Fibroblast of skin of left biceps (primary cell): ENCODE results near the gene FGD4.

Source experiments
- DNase-seq, 2 experiments: peaks; one replicate each; pipeline ENCODE4 v3.0.0-alpha.2; 2013; ENCODE audit warnings: low read depth in 2 of 2

FGD4 gene

DNA sequence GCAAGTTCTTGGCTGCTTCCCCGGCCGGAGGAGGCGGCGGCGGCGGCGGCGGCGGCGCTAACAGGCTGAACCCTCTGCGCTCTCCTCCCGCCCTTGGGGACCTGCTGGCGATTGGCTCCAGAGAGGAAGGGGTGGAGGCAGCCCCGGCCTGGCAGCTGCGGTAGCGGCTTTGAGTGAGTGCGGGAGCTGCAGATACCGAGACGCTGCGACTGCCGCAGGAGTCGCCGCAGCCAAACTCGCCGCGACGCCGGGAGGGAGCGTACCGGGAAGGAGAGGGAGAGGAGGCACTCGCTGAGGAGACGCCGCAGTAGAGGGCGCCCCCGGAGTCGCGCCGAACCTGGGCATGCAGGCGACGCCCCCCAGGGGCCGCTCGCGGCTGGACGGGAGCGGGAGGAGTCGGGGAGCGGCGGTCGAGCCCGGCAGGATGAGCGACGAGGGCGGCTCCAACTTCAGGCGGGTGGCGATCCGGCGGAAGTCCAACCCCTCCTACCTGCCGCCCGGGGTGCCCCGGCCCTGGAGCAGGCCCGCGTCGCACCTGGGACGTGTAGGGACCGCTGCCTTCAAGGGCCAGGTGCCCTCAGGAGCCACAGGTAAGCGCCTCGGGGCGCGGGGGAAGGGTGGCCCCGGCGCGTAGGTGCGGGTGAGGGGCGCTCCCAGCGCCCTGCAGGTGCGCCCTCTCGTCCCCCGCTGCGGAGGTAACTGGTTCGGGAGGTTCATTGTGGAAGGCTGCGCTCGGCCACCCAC is at the start of gene FGD4:
Gene FGD4 (plus strand): TSS at position 189 of the 744 bp plus-strand sequence.
- DNase-seq = no peak

DNA sequence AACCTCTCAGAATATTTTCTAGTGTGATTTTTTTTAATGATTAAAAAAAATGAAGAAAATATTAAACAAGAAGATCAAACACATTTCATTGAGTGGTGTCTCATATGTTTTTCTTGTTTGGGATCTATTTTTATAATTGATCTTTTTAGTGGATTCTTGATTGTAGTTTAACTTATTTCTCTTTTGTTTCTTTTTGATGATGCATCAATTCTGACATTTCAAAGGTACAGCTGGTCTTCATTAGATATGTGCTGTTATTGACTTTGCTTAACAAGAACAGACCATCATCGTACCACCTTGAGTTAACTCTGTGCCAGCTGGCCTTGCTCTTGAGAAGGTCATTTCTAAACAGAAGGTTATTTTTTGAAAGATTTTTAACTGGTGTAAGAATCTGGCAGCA is 45.8 kb upstream of the FGD4 start:
- no peak for DNase-seq

DNA sequence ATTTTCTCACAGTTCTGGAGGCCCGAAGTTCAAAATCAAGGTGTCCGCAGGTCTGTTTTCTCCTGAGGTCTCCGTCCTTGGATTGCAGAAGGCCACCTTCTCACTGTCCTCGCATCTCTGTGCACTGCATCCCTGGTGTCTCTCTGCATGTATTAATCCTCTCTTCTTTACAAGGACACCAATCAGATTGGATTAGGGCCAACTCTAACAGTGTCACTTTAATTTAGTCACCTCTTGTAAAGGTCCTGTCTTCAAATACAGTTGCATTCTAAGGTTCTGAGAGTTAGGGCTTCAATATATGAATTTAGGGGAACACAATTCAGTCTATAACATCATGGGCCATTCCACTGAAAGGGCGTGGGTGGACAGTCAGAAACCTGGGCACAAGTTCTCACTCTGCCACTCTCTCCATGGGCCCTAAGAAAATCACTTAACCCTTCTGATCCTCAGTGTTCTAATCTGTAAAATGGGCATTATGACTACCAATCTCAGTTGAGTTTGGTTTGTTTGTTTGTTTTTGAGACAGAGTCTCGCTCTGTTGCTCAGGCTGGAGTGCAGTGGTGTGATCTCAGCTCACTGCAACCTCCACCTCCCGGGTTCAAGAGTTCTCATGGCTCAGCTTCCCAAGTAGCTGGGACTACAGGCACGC is 41.6 kb upstream of the FGD4 start:
- no peak for DNase-seq

DNA sequence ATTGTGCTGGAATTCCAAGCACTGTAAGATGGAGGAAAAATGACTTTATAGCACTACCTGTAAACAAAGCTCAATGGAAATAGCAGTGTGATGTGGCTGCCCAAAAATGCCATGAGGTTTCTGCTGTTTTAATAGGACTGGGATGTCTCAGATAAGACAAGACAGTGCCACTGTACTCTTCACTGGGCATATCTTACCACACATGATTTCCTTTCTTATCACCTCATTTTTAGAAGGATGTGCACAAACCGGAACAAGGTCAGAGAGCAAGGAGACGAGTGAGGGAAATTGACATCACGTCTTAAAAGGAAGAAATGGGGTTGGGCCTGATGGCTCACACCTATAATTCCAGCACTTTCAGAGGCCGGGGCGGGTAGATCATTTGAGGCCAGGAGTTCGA is 38.4 kb upstream of the FGD4 start:
- no peak for DNase-seq

DNA sequence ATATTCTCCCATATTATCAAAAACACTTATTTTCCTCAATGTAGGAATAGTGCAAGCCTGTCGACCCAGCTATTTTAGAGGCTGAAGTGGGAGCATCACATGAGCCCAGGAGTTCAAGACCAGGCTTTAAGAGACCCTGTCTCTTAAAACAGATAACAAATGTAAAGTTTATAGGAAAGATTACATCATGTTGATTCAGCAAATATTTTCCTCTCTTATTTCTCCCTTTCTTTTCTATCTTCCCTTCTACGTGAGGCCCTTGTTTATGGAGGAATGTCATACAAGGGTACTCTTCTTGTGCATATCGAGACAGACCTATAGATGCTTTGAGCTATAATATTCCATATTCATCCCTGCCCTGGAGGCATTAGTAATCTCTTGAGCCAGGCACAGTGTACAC is 36.5 kb upstream of the FGD4 start:
- DNase-seq = no peak

DNA sequence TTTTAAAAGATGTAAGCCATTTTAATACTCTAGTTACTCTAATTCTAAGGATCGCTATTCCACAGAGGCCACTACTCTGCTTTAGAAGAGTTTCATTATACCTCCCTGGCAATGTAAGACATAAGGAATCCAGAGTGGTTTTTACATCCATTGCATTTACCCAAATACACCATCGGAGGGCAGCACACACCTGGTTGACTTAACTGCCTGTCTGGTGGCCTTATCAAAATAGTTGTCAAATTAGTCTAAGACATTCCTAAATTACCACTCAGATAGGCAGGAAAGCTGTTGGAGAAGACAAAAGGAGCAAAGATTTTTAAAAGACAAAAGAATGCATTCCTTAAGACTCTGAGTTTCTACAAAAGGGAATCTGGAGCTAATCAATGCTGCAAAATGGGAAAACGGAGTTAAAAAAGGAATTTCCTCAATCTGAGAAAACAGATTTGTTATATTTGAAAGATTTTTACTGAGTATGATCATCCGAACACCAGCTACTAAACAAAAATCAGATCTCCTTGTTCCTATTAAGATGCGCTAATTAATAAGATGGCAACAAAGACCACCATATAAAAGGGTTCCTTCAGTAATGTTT is 33.8 kb upstream of the FGD4 start:
- peak; percentile 37 to 54 for DNase-seq

DNA sequence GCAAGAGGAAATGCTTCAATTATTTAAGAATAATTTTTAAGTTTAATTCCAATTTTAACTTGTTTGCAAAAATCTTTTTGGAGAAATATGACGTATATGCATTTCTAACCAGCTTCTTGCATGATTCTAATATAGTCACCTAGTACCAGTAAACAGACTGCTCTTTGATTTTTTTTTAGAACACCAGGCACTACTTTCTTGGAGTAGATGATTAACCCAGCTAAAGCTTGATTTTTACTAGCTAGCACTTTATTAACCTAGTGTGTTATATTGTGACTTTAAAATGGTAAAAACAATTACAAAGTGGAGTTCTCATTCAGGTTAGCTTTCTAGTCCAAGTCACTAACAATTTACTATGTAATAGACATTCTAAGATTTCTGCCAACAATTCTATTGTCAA is 32.6 kb upstream of the FGD4 start:
- no peak for DNase-seq

DNA sequence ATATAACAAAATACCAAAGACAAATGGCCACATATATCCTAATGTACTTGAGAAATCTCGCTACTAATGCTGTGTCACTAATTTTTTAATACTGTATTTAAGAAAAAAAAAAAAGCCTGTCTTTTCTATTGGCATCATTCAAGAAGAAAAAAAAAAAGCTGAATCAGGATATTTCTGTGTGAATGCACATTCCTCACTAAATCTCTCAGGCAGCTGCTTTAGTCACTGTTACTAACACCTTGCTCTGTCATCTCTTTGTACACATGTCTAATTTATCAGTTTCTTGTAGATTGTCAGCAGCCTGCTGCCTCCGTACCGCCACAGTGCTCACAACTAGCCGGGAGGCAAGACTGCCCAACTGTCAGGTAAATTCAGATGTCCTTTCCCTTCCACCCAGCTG is 32.0 kb upstream of the FGD4 start:
- no peak for DNase-seq

DNA sequence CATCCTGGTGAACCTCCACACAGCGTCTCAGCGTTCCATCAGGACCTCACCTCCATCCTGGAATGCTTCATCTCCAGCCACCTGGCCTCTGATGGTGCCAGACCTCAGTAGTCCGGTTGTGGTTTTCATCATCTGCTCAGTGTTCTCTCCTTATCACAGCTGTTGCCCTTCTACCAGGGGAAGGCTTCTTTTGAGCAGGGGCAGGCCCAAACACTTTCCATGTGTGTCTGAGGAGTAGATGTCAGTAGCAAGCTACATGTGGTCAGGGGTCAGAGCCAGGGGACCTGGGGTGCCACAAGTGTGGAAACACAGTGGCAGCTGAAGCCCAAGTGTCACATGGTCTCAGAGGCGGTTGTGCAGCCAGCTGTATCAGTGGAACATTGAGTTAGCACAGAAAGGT is 30.2 kb upstream of the FGD4 start:
- DNase-seq = no peak

DNA sequence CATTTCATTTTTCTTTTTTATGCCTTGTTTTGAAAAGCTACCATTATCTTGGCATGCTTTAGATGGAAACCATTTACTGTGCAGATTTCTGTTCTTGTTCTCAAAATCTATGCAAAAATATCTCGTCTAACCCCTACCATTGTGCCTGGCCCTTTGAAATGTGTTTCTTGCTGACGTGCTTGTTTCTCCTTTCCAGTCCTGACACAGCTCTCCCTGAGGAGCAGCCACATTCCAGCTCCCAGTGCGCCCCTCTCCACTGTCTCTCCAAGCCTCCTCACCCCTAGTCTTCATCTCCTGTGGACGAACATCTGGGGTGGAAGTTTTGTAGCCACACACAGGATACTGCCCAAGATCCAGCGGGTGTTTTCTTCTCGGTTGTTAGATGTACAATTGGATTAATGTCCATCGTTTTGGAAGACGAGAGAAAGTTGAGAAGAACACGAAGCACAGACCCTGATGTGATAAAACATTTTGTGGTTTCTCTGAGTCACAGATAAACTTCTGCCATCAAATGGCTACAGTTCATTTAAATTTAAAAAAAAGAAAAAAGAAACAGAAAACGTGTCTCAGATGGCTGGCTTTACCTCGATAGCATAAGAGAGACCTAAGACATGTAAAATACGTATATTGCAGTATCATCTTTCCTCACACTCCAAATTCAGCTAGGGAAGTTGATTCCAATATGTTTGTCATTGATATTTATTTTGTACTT is 21.9 kb upstream of the FGD4 start:
- no peak for DNase-seq

DNA sequence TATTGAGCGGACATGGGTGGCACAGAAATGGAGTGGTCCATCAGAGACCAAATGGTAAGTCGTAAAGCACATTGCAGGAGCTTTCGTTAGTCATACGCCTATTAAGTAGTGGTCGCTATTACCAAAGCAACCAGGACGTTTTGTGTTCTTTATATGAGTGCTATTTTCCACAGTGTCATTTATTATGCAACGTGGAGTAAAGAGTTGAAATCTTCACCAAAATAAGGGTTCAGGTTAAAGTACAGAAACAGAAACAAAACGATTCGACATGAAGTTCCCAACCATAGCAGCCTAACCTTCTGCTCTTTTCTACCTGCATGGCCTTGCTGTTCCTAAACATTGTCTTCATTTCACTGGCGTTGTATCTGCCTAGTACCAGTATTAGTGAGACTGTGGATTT is 20.1 kb upstream of the FGD4 start:
- no peak for DNase-seq

DNA sequence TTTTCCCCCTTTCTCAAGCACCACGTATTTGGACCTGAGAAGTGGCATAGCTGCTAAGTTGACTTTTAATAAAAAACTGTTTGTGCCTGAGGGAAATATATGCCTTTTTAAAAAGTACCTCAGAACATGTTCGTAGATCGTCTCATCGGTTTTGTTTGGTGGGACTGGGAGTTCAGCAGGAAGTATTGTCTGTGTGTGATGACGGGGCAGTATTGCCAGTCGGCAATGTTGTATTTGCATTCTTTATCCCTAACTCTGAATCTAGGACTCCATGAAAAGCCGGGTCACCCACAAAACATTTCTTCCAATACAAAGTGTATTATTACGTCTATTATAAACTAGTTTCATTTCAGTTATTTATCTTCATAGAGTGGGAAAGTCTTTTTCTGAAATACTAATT is 19.7 kb upstream of the FGD4 start:
- no peak for DNase-seq

DNA sequence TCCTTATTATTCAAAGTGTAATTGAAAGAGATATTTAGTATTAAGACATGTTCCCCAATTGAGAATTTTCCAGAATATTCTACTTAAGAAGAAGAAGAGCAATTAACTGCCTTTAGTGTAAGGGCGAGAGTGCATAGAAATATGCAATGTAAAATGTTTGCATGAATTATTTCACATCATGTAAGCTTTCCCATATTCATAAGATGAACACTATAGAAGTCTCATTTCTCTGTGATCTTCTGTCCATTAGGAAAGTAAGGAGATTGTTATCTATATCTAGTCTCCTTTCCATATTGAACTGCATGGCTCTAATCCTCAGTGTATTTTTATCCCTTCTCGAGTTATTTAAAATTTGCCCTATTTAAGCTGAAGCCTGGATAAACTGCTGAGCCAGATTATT is 17.1 kb upstream of the FGD4 start:
- no peak for DNase-seq

DNA sequence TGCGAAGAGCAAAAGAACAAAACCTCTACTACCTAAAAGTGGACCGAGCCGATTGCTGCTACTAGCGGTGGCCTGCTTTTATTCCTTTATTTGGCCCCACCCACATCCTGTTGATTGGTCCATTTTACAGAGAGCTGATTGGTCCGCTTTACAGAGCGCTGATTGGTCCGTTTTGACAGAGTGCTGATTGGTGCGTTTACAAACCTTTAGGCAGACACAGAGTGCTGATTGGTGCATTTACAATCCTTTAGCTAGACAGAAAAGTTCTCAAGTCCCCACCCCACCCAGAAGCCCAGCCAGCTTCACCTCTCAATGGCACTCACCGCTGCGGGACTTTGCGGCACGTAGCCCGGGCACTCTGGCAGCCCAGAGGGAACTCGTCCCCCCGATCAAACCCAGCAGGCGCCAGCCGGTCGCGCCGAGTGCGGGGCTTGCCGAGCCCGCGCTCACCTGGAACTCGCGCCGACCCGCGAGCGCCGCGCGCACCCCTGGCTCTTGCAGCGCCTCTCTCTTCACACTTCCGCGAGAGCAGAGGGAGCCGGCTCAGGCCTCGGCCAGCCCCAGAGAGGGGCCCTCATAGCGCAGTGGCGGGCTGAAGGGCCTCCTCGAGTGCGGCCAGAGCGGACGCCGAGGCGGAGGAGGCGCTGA is 8.7 kb upstream of the FGD4 start:
- DNase-seq = no peak

DNA sequence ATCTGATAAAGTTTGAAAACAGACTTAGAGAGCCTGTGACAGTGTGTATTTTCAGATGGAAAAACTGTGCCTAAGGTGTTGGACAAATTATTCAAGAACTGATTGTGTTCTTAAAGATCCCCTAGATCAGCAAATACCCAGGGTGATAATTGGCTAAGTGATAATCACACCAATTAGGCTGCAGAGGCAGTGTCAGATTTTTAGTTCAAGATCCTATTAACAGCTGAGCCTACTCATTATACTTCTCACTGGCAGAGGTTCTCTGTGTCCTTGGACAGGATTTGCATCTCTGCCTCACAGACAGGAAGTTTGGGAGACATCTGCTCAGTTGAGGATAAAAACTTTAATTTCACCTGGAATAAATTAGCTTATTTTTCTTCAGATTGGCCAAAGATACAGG is 4.3 kb upstream of the FGD4 start:
- no peak for DNase-seq

DNA sequence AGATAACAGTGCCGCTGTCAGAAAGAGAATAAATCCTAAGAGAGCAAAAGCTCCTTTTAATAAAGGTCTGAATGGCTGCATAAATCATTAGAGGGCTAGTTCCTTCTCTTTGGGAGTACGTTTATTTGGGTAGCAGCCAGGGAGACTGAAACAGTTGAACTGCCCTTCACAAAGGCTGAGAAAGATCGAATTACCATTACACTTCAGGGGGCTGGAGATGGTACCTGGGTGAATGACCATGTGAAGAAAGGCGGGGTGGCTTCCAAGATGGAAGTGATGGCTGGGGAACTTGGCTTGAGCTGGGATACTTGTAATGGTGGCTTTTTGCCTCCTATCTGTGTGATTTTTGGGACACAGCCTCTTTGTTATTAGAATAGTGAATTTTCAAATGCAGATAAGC is 1.7 kb upstream of the FGD4 start:
- no peak for DNase-seq

DNA sequence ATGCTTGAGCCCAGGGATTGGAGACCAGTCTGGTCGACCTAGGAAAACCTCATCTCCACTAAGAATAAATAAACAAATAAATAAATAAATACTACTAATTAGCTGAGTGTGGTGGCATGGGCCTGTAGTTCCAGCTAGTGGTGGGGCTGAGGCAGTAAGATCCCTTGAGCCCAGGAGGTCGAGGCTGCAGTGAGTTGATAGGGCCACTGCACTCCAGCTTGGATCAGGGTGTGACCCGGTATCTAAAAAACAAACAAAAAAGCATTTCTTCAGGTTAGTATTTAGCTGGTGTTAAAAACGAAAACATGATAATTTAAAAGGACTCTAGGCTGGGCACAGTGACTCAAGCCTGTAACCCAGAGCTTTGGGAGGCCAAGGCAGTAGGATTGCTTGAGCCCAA is 1.2 kb upstream of the FGD4 start:
- DNase-seq = no peak

DNA sequence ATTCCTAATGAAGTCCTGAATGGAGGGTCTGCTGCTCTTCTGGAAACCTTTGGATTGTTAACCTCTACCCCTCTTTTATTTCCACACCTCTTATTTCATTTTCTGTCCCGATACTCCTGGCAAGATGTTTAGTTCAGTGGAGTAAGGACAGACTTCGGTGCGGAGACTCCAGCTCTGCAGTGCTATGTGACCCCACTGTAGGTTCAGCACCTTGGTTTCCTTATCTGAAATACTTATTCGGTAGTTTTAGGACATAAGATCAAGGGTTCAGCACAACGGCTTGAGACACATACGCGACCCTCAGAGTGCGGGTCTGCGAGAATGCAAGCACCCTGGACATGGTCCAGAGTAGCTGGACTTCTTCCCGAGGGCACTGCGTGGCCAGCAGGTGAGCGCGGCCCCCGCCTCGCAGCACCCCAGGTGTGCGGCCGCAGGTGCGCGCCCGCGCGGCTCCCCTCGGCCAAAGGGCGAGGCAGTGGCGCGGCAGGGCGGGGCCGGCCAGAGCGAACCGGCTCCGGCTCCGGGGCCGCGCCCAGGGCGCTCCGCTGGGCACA is 465 bp upstream of the FGD4 start:
- no peak for DNase-seq

DNA sequence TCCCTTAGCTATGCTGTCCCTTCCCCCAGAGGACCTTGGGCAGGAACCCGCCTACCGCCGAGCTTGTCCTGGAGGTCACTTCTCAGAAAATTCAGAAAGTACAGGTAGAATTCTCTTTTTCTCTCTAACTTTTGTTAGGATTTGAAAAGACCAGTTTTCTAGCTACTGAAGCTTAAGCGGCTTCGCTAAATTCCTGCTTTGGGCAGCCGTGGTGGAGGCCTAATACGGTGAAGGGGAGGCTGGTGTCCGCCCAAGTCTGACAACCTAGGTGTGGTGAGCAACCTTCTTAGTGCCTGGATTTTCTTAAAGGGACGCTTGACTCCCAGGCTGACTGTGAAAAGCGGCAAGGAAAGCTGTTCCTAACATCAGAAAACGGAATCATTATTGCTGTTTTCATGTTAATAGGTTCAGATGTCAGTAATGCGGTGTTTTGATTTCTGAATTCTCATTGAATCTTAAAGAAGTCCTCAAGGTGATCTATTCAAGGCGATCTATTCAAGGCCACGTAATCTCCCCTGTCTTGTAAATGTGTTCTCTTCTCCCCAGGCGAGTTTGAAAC is 835 bp downstream of the FGD4 start:
- no peak for DNase-seq

DNA sequence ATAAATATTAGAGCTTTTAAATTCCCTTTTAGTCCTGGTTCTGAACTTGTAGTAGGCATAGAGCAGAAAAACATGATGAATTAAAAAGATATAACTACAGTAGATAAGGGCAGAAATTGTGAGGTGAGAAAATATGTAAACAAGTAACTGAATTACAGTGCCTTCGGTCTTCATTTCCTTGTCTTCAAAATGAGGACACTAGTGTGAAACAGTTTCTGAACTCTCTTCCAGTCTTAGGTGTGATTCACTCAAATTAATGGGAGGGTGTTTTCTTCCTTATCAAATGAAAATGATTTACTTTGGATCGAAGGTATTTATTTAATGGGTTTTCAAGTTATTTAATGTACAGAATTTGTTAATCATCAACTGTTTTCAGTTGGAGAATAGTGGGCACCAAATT is 1.5 kb downstream of the FGD4 start:
- DNase-seq = no peak

DNA sequence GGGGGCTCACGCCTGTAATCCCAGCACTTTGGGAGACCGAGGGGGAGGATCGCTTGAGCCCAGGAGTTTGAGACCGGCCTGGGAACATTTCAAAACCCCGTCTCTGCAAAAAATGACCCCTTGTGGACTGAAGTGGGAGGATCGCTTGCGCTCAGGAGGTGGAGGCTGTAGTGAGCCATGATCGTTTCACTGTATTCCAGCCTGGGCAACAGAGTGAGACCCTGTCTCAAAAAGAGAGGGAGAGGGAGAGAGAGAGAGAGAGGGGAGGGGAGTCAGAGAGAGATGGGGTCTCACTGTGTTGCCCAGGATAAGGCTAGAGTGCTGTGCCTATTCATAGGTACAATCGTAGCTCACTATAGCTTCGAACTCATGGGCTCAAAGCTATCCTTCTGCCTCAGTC is 2.8 kb downstream of the FGD4 start:
- no peak for DNase-seq

DNA sequence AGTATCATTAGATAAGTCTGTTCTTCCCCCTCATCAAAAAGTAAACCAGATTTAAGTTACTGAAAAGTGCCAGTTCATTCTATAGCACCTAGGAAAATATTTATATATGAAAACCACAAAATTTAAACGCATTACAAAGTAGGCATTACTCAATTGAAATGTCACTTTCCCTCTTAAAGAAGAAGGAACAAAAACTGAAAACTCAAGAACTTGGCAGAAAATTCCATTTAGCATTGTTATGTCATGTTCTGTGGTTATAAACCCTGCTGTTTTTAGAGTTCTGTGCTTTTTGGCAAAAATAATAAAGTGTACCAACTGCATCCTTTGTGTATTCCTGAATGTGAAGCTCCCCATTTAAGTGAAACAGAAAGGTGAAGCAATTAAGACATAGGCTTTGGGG is 3.6 kb downstream of the FGD4 start:
- DNase-seq = no peak
